GM23338 (cell line): Measurements from ENCODE around the gene CEMIP2. TPM values are rescaled to one million over a fixed set of nuclear protein-coding genes. Genes with fewer than 3 reads are reported as not detected.

Source experiments
- ATAC-seq: fragments of 200-7000 bp; cut with Tn5 transposase; 3 replicates; pipeline ENCODE4 v1.9.1; 2020
- DNase-seq: peaks from one replicate; pipeline ENCODE4 v3.0.0-alpha.2; 2015; ENCODE audit warnings: low spot score
- H2AFZ ChIP-seq: fragments of 200-600 bp; sonication (generic); 2 replicates; pipeline ENCODE4 v1.8.0; 2016; ENCODE audit warnings: antibody characterized with exemption, mild to moderate bottlenecking, moderate library complexity
- H3F3A ChIP-seq: fragments of 200-600 bp; sonication (generic); replicated peaks from 2 replicates; pipeline ENCODE4 v1.8.0; 2017; ENCODE audit warnings: antibody characterized with exemption, mixed run types, low read depth
- H3K27ac ChIP-seq: fragments of 200-600 bp; sonication (generic); 2 replicates; pipeline ENCODE4 v1.6.1; 2016; ENCODE audit warnings: low read depth
- H3K27me3 ChIP-seq: fragments of 200-600 bp; sonication (generic); 2 replicates; pipeline ENCODE4 v1.8.0; 2016; ENCODE audit warnings: mild to moderate bottlenecking, mixed run types, moderate library complexity; ENCODE audit not compliant: insufficient read depth
- H3K36me3 ChIP-seq: fragments of 200-600 bp; sonication (generic); 2 replicates; pipeline ENCODE4 v1.8.0; 2016; ENCODE audit warnings: mild to moderate bottlenecking; ENCODE audit not compliant: insufficient read depth
- H3K4me1 ChIP-seq: fragments of 200-600 bp; sonication (generic); 2 replicates; pipeline ENCODE4 v1.8.0; 2016; ENCODE audit warnings: mild to moderate bottlenecking, moderate library complexity; ENCODE audit not compliant: insufficient read depth
- H3K4me2 ChIP-seq: fragments of 200-600 bp; sonication (generic); 2 replicates; pipeline ENCODE4 v1.7.1; 2017; ENCODE audit warnings: mixed run types
- H3K4me3 ChIP-seq: fragments of 200-600 bp; sonication (generic); 2 replicates; pipeline ENCODE4 v1.6.1; 2016; ENCODE audit warnings: mixed run types
- H3K79me2 ChIP-seq: fragments of 200-600 bp; sonication (generic); replicated peaks from 2 replicates; pipeline ENCODE4 v1.8.0; 2017; ENCODE audit warnings: mild to moderate bottlenecking; ENCODE audit not compliant: insufficient read depth
- H3K9me2 ChIP-seq: fragments of 200-600 bp; sonication (generic); 2 replicates; pipeline ENCODE4 v1.8.0; 2017; ENCODE audit not compliant: insufficient read depth
- H4K20me1 ChIP-seq: fragments of 200-600 bp; sonication (generic); replicated peaks from 2 replicates; pipeline ENCODE4 v1.8.0; 2017; ENCODE audit warnings: mild to moderate bottlenecking; ENCODE audit not compliant: insufficient read depth
- H3K27ac Mint-ChIP-seq: 2 replicates; pipeline ENCODE4 v1.8.0; 2020; ENCODE audit warnings: inconsistent platforms, mild to moderate bottlenecking, moderate library complexity, mixed read lengths
- H3K27me3 Mint-ChIP-seq: 3 replicates; pipeline ENCODE4 v1.8.0; 2022; ENCODE audit warnings: low read depth, mild to moderate bottlenecking, moderate library complexity, mixed read lengths, inconsistent platforms; ENCODE audit not compliant: insufficient read depth, poor library complexity
- H3K36me3 Mint-ChIP-seq: 3 replicates; pipeline ENCODE4 v1.8.0; 2021; ENCODE audit warnings: low read depth, mild to moderate bottlenecking, inconsistent platforms, moderate library complexity, mixed read lengths
- H3K4me1 Mint-ChIP-seq: 3 replicates; pipeline ENCODE4 v1.8.0; 2020; ENCODE audit warnings: mild to moderate bottlenecking, inconsistent platforms, mixed read lengths
- H3K4me3 Mint-ChIP-seq: 3 replicates; pipeline ENCODE4 v1.8.0; 2021; ENCODE audit warnings: moderate library complexity, mild to moderate bottlenecking, inconsistent platforms, mixed read lengths
- H3K9me3 Mint-ChIP-seq: 3 replicates; pipeline ENCODE4 v1.8.0; 2020; ENCODE audit warnings: moderate library complexity, mild to moderate bottlenecking, inconsistent platforms, mixed read lengths
- CREB1 ChIP-seq: fragments of 250-450 bp; sonication (Bioruptor Pico); IDR thresholded peaks from 2 replicates; pipeline ENCODE4 v1.5.0; 2020; ENCODE audit warnings: low read depth, mild to moderate bottlenecking, moderate library complexity
- EZH2 ChIP-seq: fragments of 200-600 bp; sonication (generic); IDR thresholded peaks from one replicate; pipeline ENCODE4 v1.8.0; 2017; ENCODE audit warnings: antibody characterized with exemption, mild to moderate bottlenecking, low read depth; ENCODE audit not compliant: unreplicated experiment
- EZH2phosphoT487 ChIP-seq: fragments of 200-600 bp; sonication (generic); IDR thresholded peaks from one replicate; pipeline ENCODE4 v1.8.1; 2018; ENCODE audit warnings: antibody characterized with exemption; ENCODE audit not compliant: unreplicated experiment
- JUNB ChIP-seq: IDR thresholded peaks from one replicate; pipeline ENCODE4 v1.6.1; 2016; ENCODE audit warnings: antibody characterized with exemption; ENCODE audit not compliant: unreplicated experiment
- NANOG ChIP-seq: IDR thresholded peaks from 2 replicates; pipeline ENCODE4 v1.6.1; 2016; ENCODE audit warnings: antibody characterized with exemption, borderline replicate concordance
- POLR2AphosphoS5 ChIP-seq: IDR thresholded peaks from 2 replicates; pipeline ENCODE4 v1.6.1; 2016; ENCODE audit warnings: antibody characterized with exemption, low read depth
- STAT1 ChIP-seq: IDR thresholded peaks from one replicate; pipeline ENCODE4 v1.6.1; 2016; ENCODE audit warnings: antibody characterized with exemption; ENCODE audit not compliant: unreplicated experiment
- ZNF114 ChIP-seq: fragments of 250-450 bp; sonication (Bioruptor Pico); IDR thresholded peaks from 2 replicates; pipeline ENCODE4 v1.5.0; 2020; ENCODE audit warnings: mild to moderate bottlenecking, moderate library complexity
- ZNF331 ChIP-seq: fragments of 250-450 bp; sonication (Bioruptor Pico); IDR thresholded peaks from 2 replicates; pipeline ENCODE4 v1.5.0; 2020; ENCODE audit warnings: low read depth, mild to moderate bottlenecking, moderate library complexity
- polyA plus RNA-seq: library from polyadenylated mRNA; unstranded; fragments of >200 nt; fragmentation: Nextera tagmentation; extraction: Ambion mirVana; gene quantifications from 2 replicates; pipeline ENCODE4 v1.2.1, GENCODE V29; 2016
- total RNA-seq: library from RNA; depleted of rRNA; stranded (reverse); fragments of >200 nt; shearing (Covaris generic); gene quantifications from 2 replicates; pipeline ENCODE4 v1.2.3, GENCODE V29; 2014
- TF ChIP-seq, protein P1 (sequence below): IDR thresholded peaks from one replicate; pipeline ENCODE4 v1.6.1; 2018; ENCODE audit warnings: antibody characterized with exemption; ENCODE audit not compliant: unreplicated experiment
- TF ChIP-seq, protein P2 (sequence below): IDR thresholded peaks from 2 replicates; pipeline ENCODE4 v1.6.1; 2016; ENCODE audit warnings: antibody characterized with exemption
- TF ChIP-seq, protein P3 (sequence below): fragments of 250-450 bp; sonication (Bioruptor Pico); IDR thresholded peaks from 2 replicates; pipeline ENCODE4 v1.5.0; 2020; ENCODE audit warnings: mild to moderate bottlenecking, moderate library complexity
- TF ChIP-seq, protein P4 (sequence below), 2 experiments: fragments of 200-600 bp in 1 of 2; sonication (generic) in 1 of 2; conservative IDR thresholded peaks; 2 replicates each; pipeline versions ENCODE4 v1.5.1 to v1.6.1; 2016 to 2017; ENCODE audit warnings: antibody characterized with exemption in 2 of 2, low read depth in 2 of 2, mild to moderate bottlenecking in 2 of 2, moderate library complexity in 1 of 2

Gene CEMIP2
- total and polyA plus RNA-seq, 2 experiments from 2014 or later, result 23.0 to 76.7 TPM

DNA sequence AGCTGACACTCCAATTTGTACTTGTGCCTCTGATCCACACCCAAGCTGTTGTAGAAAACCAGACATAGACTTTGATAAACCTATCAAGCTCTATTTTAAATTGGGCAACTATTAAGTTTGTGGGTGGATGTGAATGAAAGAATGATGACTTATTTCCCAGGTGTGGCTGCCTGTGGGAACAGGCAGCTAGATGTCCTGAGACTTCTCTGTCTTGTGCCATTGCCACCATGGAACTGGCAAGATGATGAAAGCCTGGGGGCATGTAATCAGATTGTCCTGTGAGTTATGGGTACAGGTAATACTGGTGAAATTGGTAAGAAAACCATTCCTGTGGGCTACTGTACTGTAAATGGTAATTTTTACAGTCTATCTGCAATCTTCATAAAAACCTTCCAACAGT, 57.5 kb downstream of the CEMIP2 start:
- Histone ChIP-seq H3K4me1 (no peaks in the 10 kb centered on the region), H3K79me2 (no peaks in the 10 kb centered on the region), H3F3A (no peaks in the 10 kb centered on the region), H3K4me2 (no peak overlapping the region), H4K20me1 (no peaks in the 10 kb centered on the region; the same call in 1 of the 2 replicates), H3K27me3 (no peaks in the 10 kb centered on the region), H3K36me3 (peaks cover 25% of the 10 kb centered on the region), H3K9me2 (no peaks in the 10 kb centered on the region), H2AFZ (no peak overlapping the region), H3K27ac (no peak overlapping the region), H3K4me3 (no peak overlapping the region)
- no peaks in the 10 kb centered on the region for H3K27me3 Mint-ChIP-seq
- H3K4me3 Mint-ChIP-seq, result no peak overlapping the region
- H3K9me3 Mint-ChIP-seq, result no peaks in the 10 kb centered on the region
- no peak overlapping the region for H3K27ac Mint-ChIP-seq
- TF ChIP-seq EZH2 (no peak), ZNF331 (no peak), POLR2AphosphoS5 (no peak), ZNF114 (no peak), NANOG (no peak), EZH2phosphoT487 (no peak), JUNB (no peak), CREB1 (CRISPR knock-in tag) (no peak), STAT1 (no peak)
- TF ChIP-seq, protein P1, sequence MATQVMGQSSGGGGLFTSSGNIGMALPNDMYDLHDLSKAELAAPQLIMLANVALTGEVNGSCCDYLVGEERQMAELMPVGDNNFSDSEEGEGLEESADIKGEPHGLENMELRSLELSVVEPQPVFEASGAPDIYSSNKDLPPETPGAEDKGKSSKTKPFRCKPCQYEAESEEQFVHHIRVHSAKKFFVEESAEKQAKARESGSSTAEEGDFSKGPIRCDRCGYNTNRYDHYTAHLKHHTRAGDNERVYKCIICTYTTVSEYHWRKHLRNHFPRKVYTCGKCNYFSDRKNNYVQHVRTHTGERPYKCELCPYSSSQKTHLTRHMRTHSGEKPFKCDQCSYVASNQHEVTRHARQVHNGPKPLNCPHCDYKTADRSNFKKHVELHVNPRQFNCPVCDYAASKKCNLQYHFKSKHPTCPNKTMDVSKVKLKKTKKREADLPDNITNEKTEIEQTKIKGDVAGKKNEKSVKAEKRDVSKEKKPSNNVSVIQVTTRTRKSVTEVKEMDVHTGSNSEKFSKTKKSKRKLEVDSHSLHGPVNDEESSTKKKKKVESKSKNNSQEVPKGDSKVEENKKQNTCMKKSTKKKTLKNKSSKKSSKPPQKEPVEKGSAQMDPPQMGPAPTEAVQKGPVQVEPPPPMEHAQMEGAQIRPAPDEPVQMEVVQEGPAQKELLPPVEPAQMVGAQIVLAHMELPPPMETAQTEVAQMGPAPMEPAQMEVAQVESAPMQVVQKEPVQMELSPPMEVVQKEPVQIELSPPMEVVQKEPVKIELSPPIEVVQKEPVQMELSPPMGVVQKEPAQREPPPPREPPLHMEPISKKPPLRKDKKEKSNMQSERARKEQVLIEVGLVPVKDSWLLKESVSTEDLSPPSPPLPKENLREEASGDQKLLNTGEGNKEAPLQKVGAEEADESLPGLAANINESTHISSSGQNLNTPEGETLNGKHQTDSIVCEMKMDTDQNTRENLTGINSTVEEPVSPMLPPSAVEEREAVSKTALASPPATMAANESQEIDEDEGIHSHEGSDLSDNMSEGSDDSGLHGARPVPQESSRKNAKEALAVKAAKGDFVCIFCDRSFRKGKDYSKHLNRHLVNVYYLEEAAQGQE, result no peak
- TF ChIP-seq, protein P2, sequence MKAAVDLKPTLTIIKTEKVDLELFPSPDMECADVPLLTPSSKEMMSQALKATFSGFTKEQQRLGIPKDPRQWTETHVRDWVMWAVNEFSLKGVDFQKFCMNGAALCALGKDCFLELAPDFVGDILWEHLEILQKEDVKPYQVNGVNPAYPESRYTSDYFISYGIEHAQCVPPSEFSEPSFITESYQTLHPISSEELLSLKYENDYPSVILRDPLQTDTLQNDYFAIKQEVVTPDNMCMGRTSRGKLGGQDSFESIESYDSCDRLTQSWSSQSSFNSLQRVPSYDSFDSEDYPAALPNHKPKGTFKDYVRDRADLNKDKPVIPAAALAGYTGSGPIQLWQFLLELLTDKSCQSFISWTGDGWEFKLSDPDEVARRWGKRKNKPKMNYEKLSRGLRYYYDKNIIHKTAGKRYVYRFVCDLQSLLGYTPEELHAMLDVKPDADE, result no peak
- TF ChIP-seq, protein P3, sequence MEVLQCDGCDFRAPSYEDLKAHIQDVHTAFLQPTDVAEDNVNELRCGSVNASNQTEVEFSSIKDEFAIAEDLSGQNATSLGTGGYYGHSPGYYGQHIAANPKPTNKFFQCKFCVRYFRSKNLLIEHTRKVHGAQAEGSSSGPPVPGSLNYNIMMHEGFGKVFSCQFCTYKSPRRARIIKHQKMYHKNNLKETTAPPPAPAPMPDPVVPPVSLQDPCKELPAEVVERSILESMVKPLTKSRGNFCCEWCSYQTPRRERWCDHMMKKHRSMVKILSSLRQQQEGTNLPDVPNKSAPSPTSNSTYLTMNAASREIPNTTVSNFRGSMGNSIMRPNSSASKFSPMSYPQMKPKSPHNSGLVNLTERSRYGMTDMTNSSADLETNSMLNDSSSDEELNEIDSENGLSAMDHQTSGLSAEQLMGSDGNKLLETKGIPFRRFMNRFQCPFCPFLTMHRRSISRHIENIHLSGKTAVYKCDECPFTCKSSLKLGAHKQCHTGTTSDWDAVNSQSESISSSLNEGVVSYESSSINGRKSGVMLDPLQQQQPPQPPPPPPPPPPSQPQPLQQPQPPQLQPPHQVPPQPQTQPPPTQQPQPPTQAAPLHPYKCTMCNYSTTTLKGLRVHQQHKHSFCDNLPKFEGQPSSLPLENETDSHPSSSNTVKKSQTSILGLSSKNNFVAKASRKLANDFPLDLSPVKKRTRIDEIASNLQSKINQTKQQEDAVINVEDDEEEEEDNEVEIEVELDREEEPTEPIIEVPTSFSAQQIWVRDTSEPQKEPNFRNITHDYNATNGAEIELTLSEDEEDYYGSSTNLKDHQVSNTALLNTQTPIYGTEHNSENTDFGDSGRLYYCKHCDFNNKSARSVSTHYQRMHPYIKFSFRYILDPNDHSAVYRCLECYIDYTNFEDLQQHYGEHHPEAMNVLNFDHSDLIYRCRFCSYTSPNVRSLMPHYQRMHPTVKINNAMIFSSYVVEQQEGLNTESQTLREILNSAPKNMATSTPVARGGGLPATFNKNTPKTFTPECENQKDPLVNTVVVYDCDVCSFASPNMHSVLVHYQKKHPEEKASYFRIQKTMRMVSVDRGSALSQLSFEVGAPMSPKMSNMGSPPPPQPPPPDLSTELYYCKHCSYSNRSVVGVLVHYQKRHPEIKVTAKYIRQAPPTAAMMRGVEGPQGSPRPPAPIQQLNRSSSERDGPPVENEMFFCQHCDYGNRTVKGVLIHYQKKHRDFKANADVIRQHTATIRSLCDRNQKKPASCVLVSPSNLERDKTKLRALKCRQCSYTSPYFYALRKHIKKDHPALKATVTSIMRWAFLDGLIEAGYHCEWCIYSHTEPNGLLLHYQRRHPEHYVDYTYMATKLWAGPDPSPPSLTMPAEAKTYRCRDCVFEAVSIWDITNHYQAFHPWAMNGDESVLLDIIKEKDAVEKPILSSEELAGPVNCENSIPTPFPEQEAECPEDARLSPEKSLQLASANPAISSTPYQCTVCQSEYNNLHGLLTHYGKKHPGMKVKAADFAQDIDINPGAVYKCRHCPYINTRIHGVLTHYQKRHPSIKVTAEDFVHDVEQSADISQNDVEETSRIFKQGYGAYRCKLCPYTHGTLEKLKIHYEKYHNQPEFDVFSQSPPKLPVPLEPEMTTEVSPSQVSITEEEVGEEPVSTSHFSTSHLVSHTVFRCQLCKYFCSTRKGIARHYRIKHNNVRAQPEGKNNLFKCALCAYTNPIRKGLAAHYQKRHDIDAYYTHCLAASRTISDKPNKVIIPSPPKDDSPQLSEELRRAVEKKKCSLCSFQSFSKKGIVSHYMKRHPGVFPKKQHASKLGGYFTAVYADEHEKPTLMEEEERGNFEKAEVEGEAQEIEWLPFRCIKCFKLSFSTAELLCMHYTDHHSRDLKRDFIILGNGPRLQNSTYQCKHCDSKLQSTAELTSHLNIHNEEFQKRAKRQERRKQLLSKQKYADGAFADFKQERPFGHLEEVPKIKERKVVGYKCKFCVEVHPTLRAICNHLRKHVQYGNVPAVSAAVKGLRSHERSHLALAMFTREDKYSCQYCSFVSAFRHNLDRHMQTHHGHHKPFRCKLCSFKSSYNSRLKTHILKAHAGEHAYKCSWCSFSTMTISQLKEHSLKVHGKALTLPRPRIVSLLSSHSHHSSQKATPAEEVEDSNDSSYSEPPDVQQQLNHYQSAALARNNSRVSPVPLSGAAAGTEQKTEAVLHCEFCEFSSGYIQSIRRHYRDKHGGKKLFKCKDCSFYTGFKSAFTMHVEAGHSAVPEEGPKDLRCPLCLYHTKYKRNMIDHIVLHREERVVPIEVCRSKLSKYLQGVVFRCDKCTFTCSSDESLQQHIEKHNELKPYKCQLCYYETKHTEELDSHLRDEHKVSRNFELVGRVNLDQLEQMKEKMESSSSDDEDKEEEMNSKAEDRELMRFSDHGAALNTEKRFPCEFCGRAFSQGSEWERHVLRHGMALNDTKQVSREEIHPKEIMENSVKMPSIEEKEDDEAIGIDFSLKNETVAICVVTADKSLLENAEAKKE (CRISPR knock-in tag), result no peak
- TF ChIP-seq, protein P4, sequence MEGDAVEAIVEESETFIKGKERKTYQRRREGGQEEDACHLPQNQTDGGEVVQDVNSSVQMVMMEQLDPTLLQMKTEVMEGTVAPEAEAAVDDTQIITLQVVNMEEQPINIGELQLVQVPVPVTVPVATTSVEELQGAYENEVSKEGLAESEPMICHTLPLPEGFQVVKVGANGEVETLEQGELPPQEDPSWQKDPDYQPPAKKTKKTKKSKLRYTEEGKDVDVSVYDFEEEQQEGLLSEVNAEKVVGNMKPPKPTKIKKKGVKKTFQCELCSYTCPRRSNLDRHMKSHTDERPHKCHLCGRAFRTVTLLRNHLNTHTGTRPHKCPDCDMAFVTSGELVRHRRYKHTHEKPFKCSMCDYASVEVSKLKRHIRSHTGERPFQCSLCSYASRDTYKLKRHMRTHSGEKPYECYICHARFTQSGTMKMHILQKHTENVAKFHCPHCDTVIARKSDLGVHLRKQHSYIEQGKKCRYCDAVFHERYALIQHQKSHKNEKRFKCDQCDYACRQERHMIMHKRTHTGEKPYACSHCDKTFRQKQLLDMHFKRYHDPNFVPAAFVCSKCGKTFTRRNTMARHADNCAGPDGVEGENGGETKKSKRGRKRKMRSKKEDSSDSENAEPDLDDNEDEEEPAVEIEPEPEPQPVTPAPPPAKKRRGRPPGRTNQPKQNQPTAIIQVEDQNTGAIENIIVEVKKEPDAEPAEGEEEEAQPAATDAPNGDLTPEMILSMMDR (conservative IDR thresholded peaks at IDR 0.05; ENCODE audit: low read depth in 2 of 2), result no peak
- no peaks in the 10 kb centered on the region for H3K4me1 Mint-ChIP-seq
- ATAC-seq (no peak), DNase-seq (no peak)
- peaks cover 46% of the 10 kb centered on the region for H3K36me3 Mint-ChIP-seq
